Mononuclear cell (primary cell): ENCODE results near the gene POLD4. TPM values are rescaled to one million over a fixed set of nuclear protein-coding genes. Genes with fewer than 3 reads are reported as not detected.
"Not testable (repeated sequence)": the region's sequence is repeated elsewhere in the genome, so short reads cannot be mapped to it uniquely, and the experiment has no call there.

Experiments
- H3K27me3 ChIP-seq: 2 replicates; pipeline ENCODE4 v1.6.0; 2011; ENCODE audit warnings: low read length, control low read depth; ENCODE audit not compliant: insufficient read depth
- H3K4me1 ChIP-seq: 2 replicates; pipeline ENCODE4 v1.5.1; 2011; ENCODE audit warnings: mild to moderate bottlenecking, low read length, control low read depth; ENCODE audit not compliant: insufficient read depth
- H3K4me3 ChIP-seq: 2 replicates; pipeline ENCODE4 v1.5.1; 2011; ENCODE audit warnings: mild to moderate bottlenecking, low read length, moderate library complexity
- H3K9me3 ChIP-seq: 2 replicates; pipeline ENCODE4 v1.5.1; 2011; ENCODE audit warnings: low read depth, mild to moderate bottlenecking, control low read depth, low read length
- total RNA-seq: library from RNA; depleted of rRNA; stranded (reverse); fragments of >200 nt; gene quantifications from one replicate; pipeline ENCODE4 v1.2.3, GENCODE V29; 2012

POLD4 gene
- total RNA-seq, 1 donor = 33.9 TPM

DNA sequence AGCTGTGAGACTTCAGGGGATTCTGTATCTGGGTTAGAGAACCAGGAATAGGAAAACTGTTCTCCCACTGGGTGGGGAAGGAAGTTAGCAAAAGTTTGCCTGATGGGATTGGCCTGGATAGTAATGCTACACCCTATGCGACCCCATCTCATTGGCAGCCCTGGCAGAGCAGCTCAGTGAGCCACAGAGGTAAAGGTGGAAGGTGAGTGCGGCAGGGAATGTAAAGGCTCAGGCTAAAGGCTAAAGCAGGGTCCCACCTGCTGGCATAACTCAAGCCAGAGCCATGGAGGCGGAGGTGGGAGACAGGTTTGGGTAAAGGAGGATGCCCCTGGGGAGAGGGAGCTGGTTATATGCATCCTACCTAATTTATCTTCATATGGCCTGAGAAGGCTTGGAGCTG, 31.3 kb downstream of the POLD4 start:
- H3K4me1 ChIP-seq = peaks cover 12% of the 10 kb centered on the region
- no peaks in the 10 kb centered on the region for H3K27me3 ChIP-seq
- no peak overlapping the region for H3K4me3 ChIP-seq
- H3K9me3 ChIP-seq = no peaks in the 10 kb centered on the region

DNA sequence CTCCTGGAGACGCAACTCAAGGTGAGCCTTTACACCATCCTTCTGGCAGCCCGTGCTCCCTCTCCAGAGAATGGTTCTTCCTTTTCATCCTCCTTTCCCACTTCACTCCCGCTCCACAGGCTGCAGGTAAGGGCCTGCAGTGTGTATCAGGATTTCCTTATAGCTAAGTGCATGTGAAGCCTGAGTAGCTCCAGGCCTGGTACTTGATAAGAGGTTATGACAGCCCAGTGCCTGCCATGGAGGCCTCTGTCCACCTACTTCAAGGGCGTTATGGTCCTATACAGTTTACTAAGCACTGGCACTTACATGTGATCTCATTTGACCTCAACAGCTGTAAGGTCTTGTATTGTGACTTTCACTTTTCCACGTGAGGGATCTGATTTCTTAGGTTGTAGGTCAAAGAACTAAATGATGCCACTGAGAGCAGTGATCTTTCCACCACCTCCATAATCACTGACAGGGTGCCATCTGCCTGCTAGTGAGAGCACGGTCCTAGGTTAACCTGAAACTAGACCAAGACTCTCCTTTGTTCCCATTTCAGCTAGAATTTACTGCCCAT, 32.0 kb downstream of the POLD4 start:
- Histone ChIP-seq H3K27me3 (no peaks in the 10 kb centered on the region), H3K4me3 (no peak overlapping the region), H3K4me1 (peaks cover 18% of the 10 kb centered on the region), H3K9me3 (no peaks in the 10 kb centered on the region)

DNA sequence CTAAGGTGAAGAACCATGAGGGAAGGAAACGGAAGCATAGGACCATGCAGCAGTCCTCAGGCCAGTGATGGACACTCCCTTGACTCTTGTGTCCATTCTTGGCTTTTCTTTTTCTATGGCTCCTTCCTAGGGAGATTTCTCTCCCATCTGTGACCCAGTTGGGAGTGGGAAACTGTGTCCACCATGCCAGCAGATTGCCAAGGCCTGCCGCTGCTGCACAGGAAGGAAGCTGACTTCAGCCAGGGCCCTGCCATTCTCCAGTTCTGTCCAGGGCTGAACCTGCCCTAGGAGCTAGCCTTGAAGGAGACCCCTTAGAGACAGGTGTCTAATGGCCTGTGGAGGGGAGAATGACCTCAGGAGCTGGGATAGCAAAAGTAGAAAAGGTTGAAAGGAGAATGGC, 32.7 kb downstream of the POLD4 start:
- no peak overlapping the region for H3K4me3 ChIP-seq
- H3K27me3 ChIP-seq = no peaks in the 10 kb centered on the region
- no peaks in the 10 kb centered on the region for H3K9me3 ChIP-seq
- peaks cover 18% of the 10 kb centered on the region for H3K4me1 ChIP-seq

DNA sequence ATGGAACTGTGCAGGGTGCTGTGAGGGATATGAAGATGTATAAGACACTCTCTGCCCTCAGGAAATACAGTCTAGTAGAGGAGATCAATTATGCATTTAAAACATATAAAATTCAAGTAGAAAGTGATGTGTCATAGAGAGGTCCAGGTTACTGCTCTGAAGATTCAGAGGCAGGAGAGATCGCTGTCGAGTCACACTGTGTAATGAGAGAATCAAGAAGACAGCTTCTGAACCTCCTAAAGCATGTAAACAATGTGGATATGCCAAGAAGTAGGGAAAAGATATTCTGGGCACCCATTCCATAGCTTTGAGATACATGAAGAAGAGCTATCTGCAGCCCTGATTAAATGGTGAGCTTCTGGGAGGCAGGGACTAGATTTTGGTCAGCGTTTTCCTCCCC, 33.3 kb downstream of the POLD4 start:
- Histone ChIP-seq H3K27me3 (no peaks in the 10 kb centered on the region), H3K9me3 (no peaks in the 10 kb centered on the region), H3K4me1 (peaks cover 18% of the 10 kb centered on the region), H3K4me3 (no peak overlapping the region)

DNA sequence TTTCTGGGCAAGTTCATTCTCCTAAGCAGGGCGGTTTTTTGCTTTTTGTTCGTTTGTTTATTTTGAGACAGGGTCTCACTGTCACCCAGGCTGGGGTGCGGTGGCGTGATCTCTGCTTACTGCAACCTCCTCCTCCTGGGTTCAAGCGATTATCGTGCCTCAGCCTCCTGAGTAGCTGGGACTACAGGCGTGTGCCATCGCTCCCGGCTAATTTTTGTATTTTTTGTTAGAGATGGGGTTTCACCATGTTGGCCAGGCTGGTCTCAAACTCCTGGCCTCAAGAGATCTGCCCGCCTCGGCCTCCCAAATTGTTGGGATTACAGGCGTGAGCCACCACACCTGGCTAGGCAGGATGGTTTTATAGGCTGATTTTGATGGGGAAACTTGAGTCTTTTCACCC, 34.5 kb downstream of the POLD4 start:
- not testable (repeated sequence) for H3K27me3 ChIP-seq, H3K4me3 ChIP-seq, H3K9me3 ChIP-seq
- peaks cover 18% of the 10 kb centered on the region for H3K4me1 ChIP-seq

DNA sequence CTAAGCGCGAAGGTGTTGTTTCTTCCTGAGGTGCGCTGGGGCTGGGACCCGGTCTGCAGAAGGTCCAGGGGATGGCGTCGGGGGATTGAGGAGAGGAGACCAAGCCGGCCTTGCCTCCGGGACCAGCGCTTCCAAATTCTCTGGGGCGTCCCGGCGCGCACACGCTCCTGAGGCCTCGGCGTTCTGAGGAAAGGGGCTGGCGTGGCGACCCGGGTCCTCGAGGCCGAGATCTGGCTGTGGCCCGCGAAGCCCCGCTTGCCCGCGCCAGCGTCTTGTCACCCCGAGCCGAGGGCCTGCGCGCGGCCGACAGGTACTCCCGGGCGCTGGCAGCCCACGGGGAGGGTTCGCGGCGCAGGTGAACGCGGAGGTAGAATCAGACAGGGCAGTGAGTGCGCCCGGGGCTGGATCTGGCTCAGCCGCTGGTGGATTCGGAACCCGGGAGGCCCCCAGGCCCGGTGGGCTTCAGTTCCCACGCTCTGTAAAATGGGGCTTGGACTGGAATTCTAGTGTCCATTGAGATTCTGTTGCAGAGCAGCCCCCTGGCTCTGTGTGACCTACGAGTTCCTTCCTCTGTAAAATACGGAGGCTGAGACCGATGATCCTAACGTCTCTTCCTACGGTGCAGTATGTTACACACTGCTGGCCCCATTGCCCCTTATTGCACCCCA, 35.3 kb downstream of the POLD4 start:
- Histone ChIP-seq H3K27me3 (no peaks in the 10 kb centered on the region), H3K4me1 (peaks cover 26% of the 10 kb centered on the region), H3K4me3 (peak overlapping the region; percentile 64), H3K9me3 (no peaks in the 10 kb centered on the region)

DNA sequence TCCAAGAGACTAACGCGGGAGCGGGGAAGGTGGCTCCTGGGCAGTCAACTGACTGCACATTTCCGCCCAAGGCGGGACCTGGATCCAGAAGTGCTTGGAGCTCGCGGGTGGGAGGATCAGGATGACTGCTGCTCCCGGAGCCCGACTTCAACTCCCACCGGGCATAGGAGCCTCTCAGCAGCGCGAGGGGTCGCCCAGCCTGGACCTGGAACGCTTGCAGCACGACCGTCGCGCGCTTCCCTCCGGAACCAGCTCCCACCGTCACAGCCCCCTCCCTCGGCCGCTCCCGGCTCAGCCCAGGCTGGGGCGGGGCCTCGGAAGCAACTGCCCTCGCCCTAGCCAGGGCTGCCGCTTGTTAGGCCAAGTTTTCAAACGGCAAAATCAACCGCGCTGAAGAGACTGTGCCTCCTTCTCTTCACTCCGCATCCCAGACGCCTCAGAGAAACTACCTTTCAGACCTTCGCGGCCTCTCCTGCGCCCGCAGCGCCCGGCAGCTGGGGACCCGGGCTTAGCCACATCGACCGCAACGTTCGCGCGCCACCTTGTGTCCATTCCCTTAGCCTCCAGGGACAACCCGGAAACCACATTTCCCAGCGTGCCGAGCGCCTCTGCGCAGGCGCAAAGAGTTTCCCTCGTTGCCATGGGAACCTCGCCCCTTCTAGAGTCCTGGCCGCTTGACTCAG, 36.0 kb downstream of the POLD4 start:
- Histone ChIP-seq H3K4me3 (peak overlapping the region; percentile 64), H3K9me3 (no peaks in the 10 kb centered on the region), H3K27me3 (no peaks in the 10 kb centered on the region), H3K4me1 (peaks cover 33% of the 10 kb centered on the region)

DNA sequence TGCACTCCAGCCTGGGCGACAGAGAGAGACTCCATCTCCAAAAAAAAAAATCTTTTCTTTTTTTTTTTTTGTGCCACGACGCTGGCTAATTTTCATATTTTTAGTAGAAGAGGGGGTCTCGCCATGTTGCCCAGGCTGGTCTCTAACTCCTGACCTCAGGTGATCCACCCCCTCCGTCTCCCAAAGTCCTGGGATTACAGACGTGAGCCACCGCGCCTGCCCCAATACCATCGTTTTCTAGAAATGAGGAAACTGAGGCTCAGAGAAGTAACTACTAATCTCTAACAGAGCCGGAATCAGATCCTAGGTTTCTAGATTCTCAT, 36.5 kb downstream of the POLD4 start:
- H3K9me3 ChIP-seq = no peaks in the 10 kb centered on the region
- peak overlapping the region; percentile 64 for H3K4me3 ChIP-seq
- H3K4me1 ChIP-seq = peaks cover 38% of the 10 kb centered on the region
- H3K27me3 ChIP-seq = no peaks in the 10 kb centered on the region

DNA sequence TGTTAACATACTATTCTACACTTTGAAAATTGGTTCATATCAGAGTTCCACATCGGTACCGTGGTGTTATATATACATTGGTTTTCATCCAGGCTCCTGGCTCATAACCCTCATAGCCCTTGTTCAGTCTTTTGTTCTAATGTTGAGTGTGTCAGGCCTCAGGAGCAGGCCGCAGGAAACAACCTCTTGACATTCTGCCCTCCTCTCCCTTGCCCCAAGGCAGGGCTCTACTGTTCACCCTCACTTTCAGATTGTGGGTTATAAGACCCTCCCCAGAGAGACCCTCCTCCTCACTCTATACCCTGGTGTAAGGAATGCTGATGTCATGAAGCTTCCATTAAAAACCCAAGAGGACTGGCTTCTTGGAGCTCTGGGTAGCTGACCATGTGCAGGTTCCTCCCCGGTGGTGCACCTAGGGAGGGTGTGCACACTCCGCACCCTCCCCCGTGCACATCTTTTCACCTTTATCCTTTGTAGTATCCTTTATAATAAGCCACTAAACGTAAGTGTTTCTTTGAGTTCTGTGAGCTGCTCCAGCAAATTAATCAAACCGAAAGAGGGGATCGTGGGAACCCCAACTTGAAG, 37.9 kb downstream of the POLD4 start:
- H3K4me3 ChIP-seq = no peak overlapping the region
- no peaks in the 10 kb centered on the region for H3K9me3 ChIP-seq
- H3K4me1 ChIP-seq = peaks cover 45% of the 10 kb centered on the region
- H3K27me3 ChIP-seq = no peaks in the 10 kb centered on the region

DNA sequence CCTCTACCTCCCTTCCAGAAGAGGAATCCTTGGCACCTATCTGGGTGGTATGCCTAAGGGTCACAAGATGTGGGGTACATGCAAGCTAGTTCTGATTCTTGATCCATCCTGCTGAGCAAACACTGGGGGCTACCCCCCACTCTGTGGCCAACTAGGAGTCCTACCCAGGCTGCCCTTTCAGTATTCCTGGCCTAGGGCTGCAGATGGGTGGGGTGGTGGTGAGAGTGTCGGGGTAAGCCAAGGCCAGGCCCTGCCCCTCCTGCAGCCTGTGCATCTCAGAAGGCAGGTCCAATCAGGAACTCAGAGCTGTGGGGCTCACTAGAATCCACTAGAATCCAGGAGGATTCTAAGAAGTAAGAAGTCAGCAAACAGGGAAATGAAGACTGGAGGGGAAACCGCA, 39.1 kb downstream of the POLD4 start:
- Histone ChIP-seq H3K9me3 (no peaks in the 10 kb centered on the region), H3K27me3 (no peaks in the 10 kb centered on the region), H3K4me1 (peaks cover 45% of the 10 kb centered on the region), H3K4me3 (no peak overlapping the region)

DNA sequence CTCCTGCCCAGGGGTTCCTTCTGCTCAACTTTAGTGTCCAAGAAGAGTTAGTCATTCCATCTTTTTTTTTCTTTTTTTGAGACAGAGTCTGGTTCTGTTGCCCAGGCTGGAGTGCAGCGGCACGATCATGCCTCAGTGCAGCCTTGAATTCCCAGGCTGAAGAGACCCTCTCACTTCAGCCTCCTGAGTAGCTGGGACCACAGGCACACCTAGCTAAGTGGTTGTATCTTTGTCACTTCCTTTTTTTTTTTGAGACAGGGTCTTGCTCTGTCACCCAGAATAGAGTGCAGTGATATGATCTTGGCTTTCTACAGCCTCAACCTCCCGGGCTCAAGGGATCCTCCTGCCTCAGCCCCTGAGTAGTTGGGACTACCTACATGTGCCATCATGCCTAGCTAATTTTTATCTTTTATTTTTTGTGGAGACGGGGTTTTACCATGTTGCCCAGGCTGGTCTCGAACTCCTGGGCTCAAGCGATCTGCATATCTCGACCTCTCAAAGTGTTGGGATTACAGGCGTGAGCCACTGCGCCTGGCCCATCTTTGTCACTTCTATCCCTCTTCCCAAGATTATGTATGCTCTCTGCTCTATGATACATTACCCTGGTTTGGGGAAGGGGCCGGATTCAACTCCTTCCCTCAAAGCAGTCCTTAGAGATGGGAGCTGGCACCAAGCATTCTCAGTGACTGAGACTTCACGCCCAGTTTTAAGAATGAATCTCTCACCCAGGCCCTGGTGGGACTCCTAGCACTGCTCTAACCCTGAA, 40.0 kb downstream of the POLD4 start:
- peaks cover 43% of the 10 kb centered on the region for H3K4me1 ChIP-seq
- no peaks in the 10 kb centered on the region for H3K9me3 ChIP-seq
- no peaks in the 10 kb centered on the region for H3K27me3 ChIP-seq
- H3K4me3 ChIP-seq = no peak overlapping the region

DNA sequence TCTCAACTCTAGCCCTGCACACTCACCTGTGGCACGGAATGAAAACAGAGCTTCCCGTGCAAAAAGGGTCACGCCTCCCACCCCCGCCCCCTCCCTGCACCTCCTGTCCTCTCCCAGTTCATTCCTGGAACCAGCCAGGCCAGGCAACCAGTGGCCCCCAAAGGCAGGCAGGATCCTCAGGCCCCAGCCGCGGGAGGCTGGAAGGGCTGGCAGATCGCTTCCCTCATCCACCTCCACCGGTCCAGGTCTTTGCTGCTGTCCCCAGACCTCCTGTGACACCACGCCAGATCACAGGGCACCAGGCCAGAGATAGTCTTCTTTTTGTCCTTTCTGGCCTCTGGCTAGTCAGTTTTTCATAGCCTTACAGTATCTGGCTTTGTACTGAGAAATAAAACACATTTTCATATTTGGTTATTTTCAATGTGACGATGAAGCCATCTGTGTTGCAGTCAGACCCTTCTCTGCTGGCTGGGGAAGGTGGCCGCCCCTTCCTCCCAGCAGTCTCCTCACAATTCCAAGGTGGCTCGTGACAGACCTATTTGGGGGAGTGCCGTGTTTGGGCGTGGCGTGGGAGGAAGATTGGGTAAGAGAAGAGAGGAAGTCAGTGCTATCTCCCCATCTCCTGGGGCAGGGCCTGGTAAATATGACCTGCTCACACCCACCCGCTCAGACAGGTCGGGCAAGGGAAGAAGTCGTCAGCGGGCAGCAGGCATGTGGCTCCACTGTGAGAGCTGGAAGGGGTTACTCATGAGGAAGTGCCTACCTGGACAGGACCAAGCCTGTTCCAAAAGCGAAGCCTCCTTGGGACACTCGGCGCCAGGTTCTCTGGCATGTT, 40.9 kb downstream of the POLD4 start:
- no peaks in the 10 kb centered on the region for H3K27me3 ChIP-seq
- H3K9me3 ChIP-seq = no peaks in the 10 kb centered on the region
- no peak overlapping the region for H3K4me3 ChIP-seq
- H3K4me1 ChIP-seq = peaks cover 37% of the 10 kb centered on the region

DNA sequence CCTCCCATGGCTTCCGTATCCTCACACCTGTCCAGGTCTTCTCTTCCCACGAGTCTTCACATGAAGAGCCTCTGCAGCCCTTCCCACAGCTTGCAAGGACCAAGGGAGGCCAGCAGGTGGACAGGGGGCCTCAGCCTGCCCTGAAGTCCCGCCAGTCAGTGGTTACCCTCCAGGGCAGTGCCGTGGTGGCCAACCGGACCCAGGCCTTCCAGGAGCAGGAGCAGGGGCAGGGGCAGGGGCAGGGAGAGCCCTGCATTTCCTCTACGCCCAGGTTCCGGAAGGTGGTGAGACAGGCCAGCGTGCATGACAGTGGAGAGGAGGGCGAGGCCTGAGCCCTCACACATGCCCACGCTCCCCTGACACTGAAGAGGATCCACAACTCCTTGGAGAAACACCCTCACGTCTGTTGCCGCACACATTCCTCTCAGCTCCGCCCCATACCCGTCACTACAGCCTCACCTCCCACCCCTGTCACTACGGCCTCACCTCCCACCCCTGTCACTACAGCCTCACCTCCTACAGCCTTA, 41.7 kb downstream of the POLD4 start:
- Histone ChIP-seq H3K4me1 (peaks cover 29% of the 10 kb centered on the region), H3K4me3 (no peak overlapping the region), H3K9me3 (no peaks in the 10 kb centered on the region), H3K27me3 (no peaks in the 10 kb centered on the region)

DNA sequence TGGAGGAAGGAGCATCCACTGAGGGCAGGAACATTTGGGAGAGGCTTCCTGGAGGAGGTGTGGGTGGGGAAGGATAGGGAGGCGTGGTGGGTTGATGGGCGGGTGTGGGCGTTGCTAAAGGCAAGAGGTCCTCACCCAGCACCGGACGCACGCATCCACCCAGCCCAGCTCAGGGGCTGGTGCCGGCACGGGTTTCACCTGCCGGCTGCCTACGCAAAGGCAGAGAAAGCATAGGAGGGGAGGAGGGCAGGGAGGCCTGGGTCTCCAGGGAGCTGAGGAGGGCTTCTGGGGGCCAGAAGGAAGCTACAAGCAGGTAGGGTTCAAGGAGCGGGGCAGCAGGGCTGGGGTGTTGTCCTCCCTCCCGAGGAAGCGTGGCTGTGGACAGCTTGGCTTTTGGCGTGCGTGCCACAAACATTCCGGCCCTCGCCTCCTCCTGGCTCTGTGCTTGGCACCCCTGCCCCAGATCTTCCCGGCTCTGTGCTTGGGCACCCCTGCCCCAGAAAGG, 42.2 kb downstream of the POLD4 start:
- no peak overlapping the region for H3K4me3 ChIP-seq
- H3K9me3 ChIP-seq = no peaks in the 10 kb centered on the region
- no peaks in the 10 kb centered on the region for H3K27me3 ChIP-seq
- peaks cover 27% of the 10 kb centered on the region for H3K4me1 ChIP-seq
